ENCODE measurements around the gene JUNB. TPM values are rescaled to one million over a fixed set of nuclear protein-coding genes. Genes with fewer than 3 reads are reported as not detected.

JUNB gene
- total and polyA plus RNA-seq, 12 donors: 4.2 to 594 (median 247) TPM

DNA sequence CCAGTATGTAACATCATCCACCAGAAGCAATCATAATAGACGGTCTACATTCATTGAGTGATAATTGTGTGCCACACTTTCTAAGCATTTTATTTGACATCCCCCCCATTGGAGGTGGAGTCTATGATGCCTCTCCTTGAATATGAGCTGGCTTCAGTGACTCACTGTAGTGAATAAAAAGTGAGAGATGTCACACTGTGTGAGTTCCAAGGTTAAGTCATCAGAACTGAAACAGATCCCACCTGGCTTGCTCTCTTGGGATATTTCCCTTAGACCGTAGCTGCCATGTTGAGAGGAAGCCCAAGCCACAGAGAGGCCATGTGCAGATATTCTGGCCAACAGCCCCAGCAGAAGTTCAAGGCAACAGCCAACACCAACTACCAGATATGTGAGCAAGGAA lies 30.5 kb downstream of the JUNB start:
- WGBS, 4 donors: 83 to 89% (median 86%) methylated on average over 1 to 2 of the region's 2 CpGs
- Histone ChIP-seq H3K4me1 (replicated peaks in 1 of 2) (no peaks in the 10 kb centered on the region), H3K4me3 (no peak overlapping the region), H3K36me3 (replicated peaks in 1 of 2) (no peaks in the 10 kb centered on the region), H3K27me3 (peaks cover 9% of the 10 kb centered on the region), H3K9me3 (replicated peaks in 1 of 3) (no peaks in the 10 kb centered on the region), H3K27ac (no peak overlapping the region)
- intact Hi-C loops (cut with DNase I): no loop called here
- TF ChIP-seq, protein P1, sequence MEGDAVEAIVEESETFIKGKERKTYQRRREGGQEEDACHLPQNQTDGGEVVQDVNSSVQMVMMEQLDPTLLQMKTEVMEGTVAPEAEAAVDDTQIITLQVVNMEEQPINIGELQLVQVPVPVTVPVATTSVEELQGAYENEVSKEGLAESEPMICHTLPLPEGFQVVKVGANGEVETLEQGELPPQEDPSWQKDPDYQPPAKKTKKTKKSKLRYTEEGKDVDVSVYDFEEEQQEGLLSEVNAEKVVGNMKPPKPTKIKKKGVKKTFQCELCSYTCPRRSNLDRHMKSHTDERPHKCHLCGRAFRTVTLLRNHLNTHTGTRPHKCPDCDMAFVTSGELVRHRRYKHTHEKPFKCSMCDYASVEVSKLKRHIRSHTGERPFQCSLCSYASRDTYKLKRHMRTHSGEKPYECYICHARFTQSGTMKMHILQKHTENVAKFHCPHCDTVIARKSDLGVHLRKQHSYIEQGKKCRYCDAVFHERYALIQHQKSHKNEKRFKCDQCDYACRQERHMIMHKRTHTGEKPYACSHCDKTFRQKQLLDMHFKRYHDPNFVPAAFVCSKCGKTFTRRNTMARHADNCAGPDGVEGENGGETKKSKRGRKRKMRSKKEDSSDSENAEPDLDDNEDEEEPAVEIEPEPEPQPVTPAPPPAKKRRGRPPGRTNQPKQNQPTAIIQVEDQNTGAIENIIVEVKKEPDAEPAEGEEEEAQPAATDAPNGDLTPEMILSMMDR (IDR thresholded peaks at IDR 0.05): no peak
- no peak for TF ChIP-seq POLR2A (IDR thresholded peaks at IDR 0.05)
- no peak for DNase-seq

DNA sequence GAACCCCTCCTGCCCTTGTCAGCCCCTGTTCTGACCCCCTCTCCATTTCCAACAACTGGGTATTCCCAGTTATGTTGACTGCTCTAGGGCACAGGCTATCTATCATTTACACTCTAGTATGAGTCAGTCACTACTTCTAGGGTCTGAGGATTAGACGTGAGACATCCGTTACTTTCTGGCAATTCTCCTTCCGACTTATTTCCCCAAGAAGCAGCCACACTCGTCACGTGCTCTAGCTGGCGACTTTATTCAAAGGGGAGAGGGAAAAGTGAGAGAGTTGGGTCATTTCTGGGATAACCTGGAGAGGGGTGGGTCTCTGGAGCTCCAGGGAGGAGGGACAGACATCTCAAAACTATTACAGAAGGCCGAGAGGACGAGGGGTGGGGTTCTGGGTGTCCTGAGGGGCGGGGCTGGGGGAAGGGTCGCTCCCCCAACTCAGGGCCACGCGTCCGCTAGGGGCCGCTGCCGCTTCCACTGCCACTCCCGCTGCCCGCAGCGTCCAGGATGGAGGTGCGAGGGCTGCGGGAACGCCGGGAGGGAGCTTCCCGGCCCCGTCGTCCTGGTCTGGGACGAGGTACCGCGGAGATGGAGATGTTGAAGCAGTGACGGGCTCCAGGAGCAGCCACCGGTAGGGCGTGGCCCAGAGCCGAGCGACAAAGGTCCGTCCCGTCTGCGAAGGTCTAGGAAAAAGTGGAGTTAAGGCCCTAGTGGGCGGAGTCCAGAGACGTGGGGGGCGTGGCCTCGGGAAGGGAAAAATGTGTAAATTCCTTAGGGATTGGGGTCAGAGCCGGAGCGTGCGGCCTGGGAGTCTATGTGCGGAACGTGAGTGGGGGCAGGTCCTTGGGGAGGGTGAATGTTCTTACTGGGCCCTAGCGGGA lies 34.2 kb downstream of the JUNB start:
- 7 to 9% (median 7%) methylated on average over 34 to 46 of the region's 46 CpGs for WGBS, 4 donors
- DNase-seq: no peak
- TF ChIP-seq POLR2A (IDR thresholded peaks at IDR 0.05): no peak
- TF ChIP-seq, protein P1 (IDR thresholded peaks at IDR 0.05): peak in 3 of 6 experiments; percentile 4 to 27 (median 8)
- Histone ChIP-seq H3K4me3 (no peak overlapping the region), H3K9me3 (replicated peaks in 1 of 3) (no peaks in the 10 kb centered on the region), H3K36me3 (replicated peaks in 1 of 2) (no peaks in the 10 kb centered on the region), H3K4me1 (replicated peaks in 1 of 2) (peaks cover 0 to 5% of the 10 kb centered on the region in 2 donors), H3K27me3 (peaks cover 9% of the 10 kb centered on the region), H3K27ac (no peak overlapping the region)
- intact Hi-C loops (cut with DNase I): no loop called here

DNA sequence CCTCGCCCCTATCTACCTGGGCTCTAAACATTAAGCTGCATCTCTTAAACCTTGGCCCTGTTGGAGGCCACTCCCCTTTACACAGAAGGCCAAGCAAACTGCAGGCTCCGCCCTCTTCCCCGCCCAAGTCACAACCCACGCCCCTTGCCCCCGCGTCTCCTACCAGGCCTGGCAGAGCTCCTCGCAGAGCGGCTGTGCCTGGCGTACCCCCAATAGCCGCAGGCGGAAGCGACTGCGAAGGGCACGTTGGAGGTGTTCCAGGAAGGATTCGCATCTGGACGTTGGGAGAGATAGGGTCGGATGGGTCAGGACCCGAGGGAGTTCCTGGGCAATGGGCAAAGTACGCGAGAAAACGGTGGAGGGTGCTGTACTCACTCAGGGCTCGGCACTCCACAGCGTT lies 37.2 kb downstream of the JUNB start:
- TF ChIP-seq, protein P1 (IDR thresholded peaks at IDR 0.05): no peak
- TF ChIP-seq POLR2A (IDR thresholded peaks at IDR 0.05): no peak
- intact Hi-C loops (cut with DNase I): no loop called here
- peaks cover 21% of the 10 kb centered on the region for H3K27me3 ChIP-seq
- H3K9me3 ChIP-seq (replicated peaks in 1 of 3): no peaks in the 10 kb centered on the region
- peaks cover 0 to 11% of the 10 kb centered on the region in 2 donors for H3K4me1 ChIP-seq (replicated peaks in 1 of 2)
- peak in 2 of 7 donors; percentile 32 to 79 for DNase-seq
- H3K4me3 ChIP-seq: no peak overlapping the region
- no peaks in the 10 kb centered on the region for H3K36me3 ChIP-seq (replicated peaks in 1 of 2)
- no peak overlapping the region for H3K27ac ChIP-seq
- WGBS, 4 donors: 4 to 11% (median 7%) methylated on average over 5 to 23 of the region's 23 CpGs

DNA sequence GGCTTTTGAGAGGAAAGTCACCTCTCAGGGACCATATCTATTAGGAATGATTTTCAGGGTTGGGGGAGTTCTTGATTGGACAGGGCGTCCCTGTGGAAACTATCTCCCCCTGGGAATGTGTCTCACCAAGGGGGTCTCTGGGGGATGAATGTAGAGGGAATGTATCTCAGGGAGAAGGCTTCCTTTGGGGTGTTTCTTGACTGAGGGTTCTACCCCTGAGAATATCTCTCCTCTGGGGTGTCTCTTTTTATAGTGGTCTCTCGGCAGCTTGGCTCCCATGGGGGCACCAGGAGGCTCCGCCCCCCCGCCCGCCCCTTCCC lies 42.1 kb downstream of the JUNB start:
- 0 to 2% (median 1%) methylated on average over 1 to 5 of the region's 5 CpGs for WGBS, 4 donors
- H3K27me3 ChIP-seq: peaks cover 42% of the 10 kb centered on the region
- TF ChIP-seq POLR2A (IDR thresholded peaks at IDR 0.05): no peak
- TF ChIP-seq, protein P1 (IDR thresholded peaks at IDR 0.05): no peak

More for the DNA sequence above, 42.1 kb downstream of the JUNB start:
- H3K9me3 ChIP-seq (replicated peaks in 1 of 3): no peaks in the 10 kb centered on the region
- DNase-seq: no peak
- H3K36me3 ChIP-seq (replicated peaks in 1 of 2): no peaks in the 10 kb centered on the region
- intact Hi-C loops (cut with DNase I): no loop called here
- H3K4me1 ChIP-seq (replicated peaks in 1 of 2): peaks cover 3 to 14% of the 10 kb centered on the region in 2 donors
- peak overlapping the region in 1 of 5 donors; percentile 34 for H3K27ac ChIP-seq
- H3K4me3 ChIP-seq: peak overlapping the region in 1 of 4 donors; percentile 48
